Ascending aorta (tissue), 2 donors: ENCODE results near the gene FRAS1. TPM values are rescaled to one million over a fixed set of nuclear protein-coding genes. Genes with fewer than 3 reads are reported as not detected.

Experiments
- DNase-seq, 2 donors: peaks; one replicate each; pipeline ENCODE4 v3.0.0-alpha.2; 2019; ENCODE audit warnings: low spot score in 2 of 2
- H3K27ac ChIP-seq, 2 donors: fragments of 200-600 bp; sonication (generic); one replicate each; pipeline ENCODE4 v1.5.1; 2016 to 2017; ENCODE audit warnings: mild to moderate bottlenecking in 1 of 2
- H3K27me3 ChIP-seq: fragments of 200-600 bp; sonication (generic); one replicate; pipeline ENCODE4 v1.5.1; 2017
- H3K36me3 ChIP-seq, 2 donors: fragments of 200-600 bp; sonication (generic); one replicate each; pipeline ENCODE4 v1.5.1; 2016
- H3K4me1 ChIP-seq, 2 donors: fragments of 200-600 bp; sonication (generic); one replicate each; pipeline ENCODE4 v1.5.1; 2016 to 2017; ENCODE audit warnings: mild to moderate bottlenecking in 1 of 2
- H3K4me3 ChIP-seq, 2 donors: fragments of 200-600 bp; sonication (generic); one replicate each; pipeline ENCODE4 v1.5.1; 2016 to 2017; ENCODE audit warnings: mild to moderate bottlenecking in 1 of 2
- H3K9me3 ChIP-seq, 2 donors: fragments of 200-600 bp; sonication (generic); one replicate each; pipeline ENCODE4 v1.5.1; 2016
- intact Hi-C: fragments of 100-400 bp; cut with DNase I; formaldehyde crosslinking; loops from one replicate; pipeline ENCODE4 v1.15.1; 2023
- total RNA-seq: library from RNA; depleted of rRNA; stranded (reverse); fragments of >200 nt; gene quantifications from one replicate; pipeline ENCODE4 v1.1.0, GENCODE V29; 2016
- TF ChIP-seq, protein P1 (sequence below), 3 experiments: fragments of 200-600 bp in 2 of 3; fragments of 450-650 bp in 1 of 3; sonication (generic) in 2 of 3; IDR thresholded peaks; one replicate each; pipeline ENCODE4 v1.5.1; 2016 to 2019; ENCODE audit warnings: antibody characterized with exemption in 3 of 3, mild to moderate bottlenecking in 1 of 3, moderate library complexity in 1 of 3

The FRAS1 gene
- total RNA-seq, 1 donor from 2014 or later, result 0.75 TPM

DNA sequence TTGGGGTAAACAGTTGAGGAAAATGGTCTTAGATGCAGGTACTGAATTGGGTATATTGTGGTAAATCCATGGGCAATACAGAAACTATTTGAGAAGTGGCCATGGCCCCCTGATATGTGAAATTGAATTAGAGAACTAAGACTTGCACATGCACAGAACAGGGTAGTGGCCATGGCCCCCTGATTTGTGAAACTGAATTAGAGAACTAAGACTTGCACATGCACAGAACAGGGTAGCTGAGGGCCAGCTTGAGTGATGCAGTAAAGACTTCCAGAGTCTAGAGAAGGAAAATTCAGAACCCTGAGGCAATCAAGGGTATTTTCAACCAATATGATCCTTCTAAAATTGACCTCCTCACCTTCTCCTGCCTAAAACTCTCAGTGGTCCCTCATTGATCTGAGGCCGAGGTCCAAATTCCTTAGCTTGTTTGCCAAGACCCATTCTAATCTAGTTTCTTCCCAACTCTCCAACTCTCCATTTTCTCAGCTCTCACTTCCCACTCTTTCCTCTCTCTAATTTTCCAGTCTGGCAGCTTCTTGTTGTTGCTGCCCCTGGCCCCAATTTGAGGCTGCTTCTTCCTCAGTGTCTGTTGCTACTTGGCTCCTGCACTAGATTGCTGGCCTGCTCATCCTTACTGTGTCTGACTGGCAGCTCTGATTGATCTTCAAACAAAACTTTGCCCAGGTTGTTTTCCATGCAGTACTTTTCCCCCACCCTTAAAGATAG is 72.4 kb downstream of the FRAS1 start:
- Histone ChIP-seq H3K27ac (no peak overlapping the region), H3K27me3 (no peaks in the 10 kb centered on the region), H3K4me1 (no peaks in the 10 kb centered on the region), H3K4me3 (no peak overlapping the region), H3K36me3 (no peaks in the 10 kb centered on the region), H3K9me3 (no peaks in the 10 kb centered on the region)
- intact Hi-C loops, result no loop called here
- TF ChIP-seq, protein P1, sequence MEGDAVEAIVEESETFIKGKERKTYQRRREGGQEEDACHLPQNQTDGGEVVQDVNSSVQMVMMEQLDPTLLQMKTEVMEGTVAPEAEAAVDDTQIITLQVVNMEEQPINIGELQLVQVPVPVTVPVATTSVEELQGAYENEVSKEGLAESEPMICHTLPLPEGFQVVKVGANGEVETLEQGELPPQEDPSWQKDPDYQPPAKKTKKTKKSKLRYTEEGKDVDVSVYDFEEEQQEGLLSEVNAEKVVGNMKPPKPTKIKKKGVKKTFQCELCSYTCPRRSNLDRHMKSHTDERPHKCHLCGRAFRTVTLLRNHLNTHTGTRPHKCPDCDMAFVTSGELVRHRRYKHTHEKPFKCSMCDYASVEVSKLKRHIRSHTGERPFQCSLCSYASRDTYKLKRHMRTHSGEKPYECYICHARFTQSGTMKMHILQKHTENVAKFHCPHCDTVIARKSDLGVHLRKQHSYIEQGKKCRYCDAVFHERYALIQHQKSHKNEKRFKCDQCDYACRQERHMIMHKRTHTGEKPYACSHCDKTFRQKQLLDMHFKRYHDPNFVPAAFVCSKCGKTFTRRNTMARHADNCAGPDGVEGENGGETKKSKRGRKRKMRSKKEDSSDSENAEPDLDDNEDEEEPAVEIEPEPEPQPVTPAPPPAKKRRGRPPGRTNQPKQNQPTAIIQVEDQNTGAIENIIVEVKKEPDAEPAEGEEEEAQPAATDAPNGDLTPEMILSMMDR (IDR thresholded peaks at IDR 0.05), result no peak
- DNase-seq, result no peak

DNA sequence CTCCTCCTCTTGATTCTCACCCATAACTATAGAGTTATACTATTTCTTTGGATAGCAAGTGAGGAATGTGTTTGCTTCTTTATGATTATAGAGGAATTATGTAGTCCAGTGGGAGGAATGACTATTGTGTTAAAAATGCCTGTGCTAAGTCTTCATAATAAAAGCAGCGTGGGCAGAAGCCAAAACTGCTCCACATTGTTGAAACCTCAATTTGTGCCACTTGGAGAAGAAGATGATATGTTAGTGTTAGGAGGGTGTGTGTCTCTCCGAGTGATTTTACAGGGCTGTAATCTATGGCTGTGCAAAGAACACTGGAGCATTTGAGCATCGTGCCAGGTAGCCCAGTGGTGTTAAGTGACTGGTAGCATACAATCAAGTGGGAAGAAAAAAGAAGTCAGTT is 74.3 kb downstream of the FRAS1 start:
- intact Hi-C loops, result no loop called here

DNA sequence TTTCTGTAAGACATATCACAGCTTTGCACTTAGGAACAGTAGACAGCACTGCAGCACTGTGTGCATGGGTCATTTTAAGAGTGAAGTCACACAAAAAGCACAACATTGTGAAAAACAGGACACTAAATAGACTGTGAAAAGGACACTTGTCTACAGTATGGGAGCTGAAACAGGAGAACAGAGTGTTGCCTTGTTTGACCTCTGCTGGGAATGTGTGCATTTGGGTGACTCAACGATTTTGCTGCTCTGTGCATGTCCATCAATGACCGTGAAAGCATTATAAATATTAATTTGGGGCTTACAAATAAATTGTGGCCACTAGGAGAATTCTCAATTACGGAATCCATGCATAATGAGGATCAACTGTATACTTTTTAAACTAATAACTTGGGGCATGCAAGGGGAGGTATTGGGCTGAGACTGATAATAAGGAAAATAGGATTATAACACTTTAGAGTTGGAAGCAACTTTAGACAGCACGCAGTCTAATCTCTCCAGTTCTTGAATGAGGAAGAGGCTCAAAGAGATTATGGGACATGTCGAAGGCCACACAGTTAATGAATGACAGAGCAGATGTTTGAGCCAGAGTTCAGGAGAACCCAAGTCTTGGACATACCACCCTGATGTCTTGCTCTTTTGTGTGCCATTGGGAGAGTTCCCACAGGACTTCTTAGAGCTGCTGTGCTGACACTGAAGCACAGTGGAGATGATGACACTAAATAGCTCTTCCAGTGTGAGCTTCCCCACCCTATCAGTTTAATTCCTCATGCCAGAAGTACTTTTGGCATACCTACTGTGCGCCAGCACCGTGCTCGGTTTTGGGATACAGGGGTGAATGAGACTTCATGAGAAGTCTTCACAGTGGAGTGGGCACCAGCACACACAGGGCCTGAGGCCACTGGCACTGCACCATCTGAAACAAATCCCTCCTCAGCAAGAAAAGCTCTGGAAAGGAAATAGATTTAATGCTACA is 79.3 kb downstream of the FRAS1 start:
- no peaks in the 10 kb centered on the region for H3K9me3 ChIP-seq
- no peak for DNase-seq
- H3K36me3 ChIP-seq, result no peaks in the 10 kb centered on the region
- H3K4me1 ChIP-seq, result no peaks in the 10 kb centered on the region
- H3K27ac ChIP-seq, result no peak overlapping the region
- H3K27me3 ChIP-seq, result no peaks in the 10 kb centered on the region
- intact Hi-C loops, result no loop called here
- TF ChIP-seq, protein P1 (IDR thresholded peaks at IDR 0.05), result no peak
- no peak overlapping the region for H3K4me3 ChIP-seq

More for the DNA sequence above, 74.3 kb downstream of the FRAS1 start:
- Histone ChIP-seq H3K4me1 (no peaks in the 10 kb centered on the region), H3K36me3 (no peaks in the 10 kb centered on the region), H3K27me3 (no peaks in the 10 kb centered on the region), H3K27ac (no peak overlapping the region), H3K9me3 (no peaks in the 10 kb centered on the region), H3K4me3 (no peak overlapping the region)
- TF ChIP-seq, protein P1 (IDR thresholded peaks at IDR 0.05), result no peak
- DNase-seq, result no peak

DNA sequence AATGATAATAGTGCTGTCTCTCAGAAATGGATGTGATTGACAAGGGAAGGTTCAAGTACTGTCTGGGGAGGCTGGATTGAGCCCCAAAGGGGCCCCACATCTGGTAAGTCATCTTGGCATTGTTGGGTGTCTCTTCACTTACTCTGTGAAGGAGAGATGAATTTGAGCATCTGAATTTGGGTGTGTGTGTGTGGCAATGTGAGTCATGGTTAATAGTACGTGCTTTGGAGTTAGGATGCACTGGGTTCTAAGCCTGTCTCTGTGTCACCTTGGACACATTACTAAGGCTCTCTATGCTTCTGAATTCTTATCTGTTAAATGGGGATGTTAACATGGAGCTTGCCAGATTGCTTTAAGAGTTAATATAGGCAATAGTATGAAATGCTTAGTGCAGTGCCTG is 80.4 kb downstream of the FRAS1 start:
- DNase-seq, result no peak
- Histone ChIP-seq H3K4me3 (no peak overlapping the region), H3K4me1 (no peaks in the 10 kb centered on the region), H3K36me3 (no peaks in the 10 kb centered on the region), H3K27me3 (no peaks in the 10 kb centered on the region), H3K9me3 (no peaks in the 10 kb centered on the region), H3K27ac (no peak overlapping the region)
- intact Hi-C loops, result no loop called here
- TF ChIP-seq, protein P1 (IDR thresholded peaks at IDR 0.05), result no peak

DNA sequence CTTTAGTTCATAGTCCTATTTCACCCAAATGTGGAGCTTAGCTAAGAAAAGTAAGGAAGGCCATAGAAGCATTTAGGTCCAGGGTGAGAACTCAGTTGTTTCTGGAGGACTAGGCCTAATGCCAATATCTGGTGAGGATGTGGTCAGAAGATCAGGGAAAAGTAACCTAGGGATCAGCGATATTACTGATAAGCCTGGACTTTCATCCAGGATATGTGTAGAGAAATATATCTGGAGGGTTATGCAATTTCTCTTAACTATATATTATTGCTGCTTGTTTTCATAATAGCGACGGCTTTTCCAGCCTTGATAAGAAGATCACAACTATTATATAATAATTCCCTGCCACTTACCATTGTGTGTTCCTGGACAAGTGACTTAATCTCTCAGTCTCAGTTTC is 81.1 kb downstream of the FRAS1 start:
- no peak overlapping the region for H3K27ac ChIP-seq
- intact Hi-C loops, result no loop called here
- DNase-seq, result no peak
- no peaks in the 10 kb centered on the region for H3K27me3 ChIP-seq
- TF ChIP-seq, protein P1 (IDR thresholded peaks at IDR 0.05), result no peak
- no peak overlapping the region for H3K4me3 ChIP-seq
- no peaks in the 10 kb centered on the region for H3K36me3 ChIP-seq
- H3K9me3 ChIP-seq, result no peaks in the 10 kb centered on the region
- H3K4me1 ChIP-seq, result no peaks in the 10 kb centered on the region
